ENCODE data around the gene ELOVL2.

DNA sequence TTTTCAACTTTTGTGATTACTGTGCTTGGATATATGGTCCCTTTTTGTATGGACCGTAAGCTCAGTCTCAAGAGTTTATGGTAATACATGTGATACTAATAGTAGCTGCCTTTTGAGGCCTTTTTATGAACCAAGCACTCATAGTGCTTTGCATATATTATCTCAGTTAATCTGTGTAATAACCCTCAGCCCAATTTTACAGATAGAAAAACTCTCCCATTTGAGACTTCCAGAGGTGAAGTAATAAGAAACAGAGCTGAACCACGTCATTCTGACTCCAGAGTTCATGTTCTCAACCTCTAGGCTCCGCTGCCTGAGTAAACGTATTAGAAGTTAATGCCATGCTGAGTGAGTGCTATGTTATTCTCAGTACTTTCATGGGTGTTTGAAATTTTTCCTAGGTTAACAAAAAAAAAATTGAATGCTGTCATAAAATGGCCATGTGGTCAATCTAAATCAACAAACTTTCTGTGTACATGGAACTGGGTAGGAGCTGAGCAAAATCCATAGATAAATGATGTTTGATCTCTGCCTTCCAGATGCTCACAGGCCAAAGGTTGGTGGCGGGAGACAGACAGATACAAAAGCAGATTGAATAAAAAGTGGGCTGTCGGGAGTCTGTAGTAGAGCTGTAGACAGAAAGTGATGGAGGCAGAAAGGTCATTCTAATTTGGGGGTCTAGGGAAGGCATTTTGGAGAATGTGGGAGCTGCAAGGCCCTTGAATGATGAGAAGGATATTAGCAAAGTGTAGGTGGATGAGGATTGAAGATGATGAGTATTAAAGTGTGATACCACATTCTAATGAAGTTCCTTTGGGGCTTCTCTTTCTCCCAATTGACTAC lies 22.6 kb upstream of the ELOVL2 start:
- TF ChIP-seq, protein P1, sequence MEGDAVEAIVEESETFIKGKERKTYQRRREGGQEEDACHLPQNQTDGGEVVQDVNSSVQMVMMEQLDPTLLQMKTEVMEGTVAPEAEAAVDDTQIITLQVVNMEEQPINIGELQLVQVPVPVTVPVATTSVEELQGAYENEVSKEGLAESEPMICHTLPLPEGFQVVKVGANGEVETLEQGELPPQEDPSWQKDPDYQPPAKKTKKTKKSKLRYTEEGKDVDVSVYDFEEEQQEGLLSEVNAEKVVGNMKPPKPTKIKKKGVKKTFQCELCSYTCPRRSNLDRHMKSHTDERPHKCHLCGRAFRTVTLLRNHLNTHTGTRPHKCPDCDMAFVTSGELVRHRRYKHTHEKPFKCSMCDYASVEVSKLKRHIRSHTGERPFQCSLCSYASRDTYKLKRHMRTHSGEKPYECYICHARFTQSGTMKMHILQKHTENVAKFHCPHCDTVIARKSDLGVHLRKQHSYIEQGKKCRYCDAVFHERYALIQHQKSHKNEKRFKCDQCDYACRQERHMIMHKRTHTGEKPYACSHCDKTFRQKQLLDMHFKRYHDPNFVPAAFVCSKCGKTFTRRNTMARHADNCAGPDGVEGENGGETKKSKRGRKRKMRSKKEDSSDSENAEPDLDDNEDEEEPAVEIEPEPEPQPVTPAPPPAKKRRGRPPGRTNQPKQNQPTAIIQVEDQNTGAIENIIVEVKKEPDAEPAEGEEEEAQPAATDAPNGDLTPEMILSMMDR (IDR thresholded peaks at IDR 0.05): no peak
- no peak for TF ChIP-seq EP300 (IDR thresholded peaks at IDR 0.05)
